ENCODE data around the gene SRPX.

SRPX gene

DNA sequence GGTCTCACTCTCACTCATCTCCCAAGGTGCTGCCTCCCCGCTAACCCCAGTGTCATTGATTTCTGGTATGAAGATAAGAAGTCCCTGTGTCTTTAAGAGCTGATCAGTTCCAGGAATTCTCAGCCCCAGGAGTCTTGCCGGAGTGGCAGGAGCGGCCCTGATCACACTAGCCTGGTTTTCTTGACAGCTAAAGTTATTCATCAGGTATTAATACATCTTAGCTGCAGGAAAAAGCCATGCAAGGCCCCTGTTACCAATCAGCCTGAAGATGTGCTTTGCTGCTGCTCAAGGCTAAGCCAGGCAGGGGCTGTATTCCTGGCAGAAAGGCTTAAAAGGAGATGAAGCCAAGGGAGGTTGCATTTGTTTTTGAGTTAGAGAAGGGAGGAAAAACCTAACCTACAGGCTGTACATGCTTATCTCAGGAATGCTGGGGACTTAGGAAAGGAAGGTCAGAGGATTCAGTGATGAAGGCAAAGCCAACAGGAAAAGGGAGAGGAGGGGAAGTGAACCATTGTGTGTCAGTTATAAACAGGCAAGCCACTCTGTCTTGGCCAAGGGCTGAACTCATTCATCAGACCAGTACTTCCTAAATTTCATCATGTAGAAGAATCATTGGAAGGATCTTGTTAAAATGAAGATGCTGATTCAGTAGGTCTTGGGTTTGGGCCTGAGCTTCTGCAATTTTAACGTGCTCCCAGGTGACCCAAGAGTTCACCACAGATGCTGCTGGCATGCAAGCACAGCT lies 8.6 kb downstream of the SRPX start:
- DNase-seq (ENCODE audit: low read depth, low spot score), result no peak

DNA sequence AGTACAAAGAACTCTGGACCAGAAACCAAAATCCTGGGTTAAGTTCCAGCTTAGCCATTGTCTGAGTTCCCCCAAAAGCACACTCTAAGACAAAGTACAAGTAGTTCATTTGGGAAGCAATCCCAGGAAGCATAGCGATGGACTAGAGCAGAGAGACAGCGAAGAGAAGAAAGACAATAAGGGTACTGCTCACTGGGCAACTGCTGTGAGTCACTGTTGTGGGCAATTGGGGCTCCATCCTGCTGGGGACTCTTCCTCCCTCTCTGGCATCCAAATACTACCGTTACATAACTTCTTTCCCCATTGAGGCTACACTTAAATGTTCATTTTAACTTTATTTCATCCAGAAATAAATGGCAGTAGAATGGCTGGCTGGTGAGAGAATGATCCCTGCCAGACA lies 14.1 kb downstream of the SRPX start:
- DNase-seq (ENCODE audit: low read depth, low spot score), result no peak

DNA sequence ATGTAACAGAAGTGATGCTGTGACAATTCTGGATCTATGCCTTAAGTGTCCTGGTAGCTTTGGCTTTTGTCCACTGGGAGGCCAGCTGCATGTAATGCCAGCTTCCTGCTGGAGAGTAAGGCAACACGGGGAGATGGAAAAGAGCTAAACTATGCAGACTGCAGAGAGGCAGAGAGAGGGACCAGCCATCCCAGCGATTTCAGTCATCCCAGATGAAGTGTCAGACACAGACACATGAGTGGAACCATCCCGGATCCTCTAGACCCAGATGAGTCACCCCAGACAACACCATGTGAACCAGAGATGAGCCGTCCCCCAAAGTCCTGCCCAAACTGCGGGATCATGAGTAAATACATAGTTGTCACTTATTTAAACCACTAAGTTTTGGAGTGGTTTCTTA lies 14.6 kb downstream of the SRPX start:
- no peak for DNase-seq (ENCODE audit: low read depth, low spot score)

DNA sequence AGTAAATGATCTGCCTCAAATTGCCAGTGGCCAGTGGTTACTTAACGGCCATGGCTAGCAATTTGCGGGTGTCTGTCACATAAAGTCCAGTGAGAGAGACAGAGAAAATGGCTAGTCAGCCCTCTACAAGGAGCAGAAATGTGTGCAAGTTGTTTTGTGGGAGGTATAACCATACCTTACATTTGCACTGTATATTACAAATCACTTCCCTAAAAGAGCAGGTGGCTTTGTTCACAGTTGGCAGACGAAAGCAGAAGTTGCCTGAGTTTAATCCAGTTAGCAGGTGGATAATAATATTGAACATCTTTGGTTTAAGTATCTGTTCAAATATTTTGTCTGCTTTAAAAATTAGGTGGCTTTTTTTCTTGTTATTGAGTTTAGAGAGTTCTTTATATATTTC lies 15.6 kb downstream of the SRPX start:
- no peak for DNase-seq (ENCODE audit: low read depth, low spot score)

DNA sequence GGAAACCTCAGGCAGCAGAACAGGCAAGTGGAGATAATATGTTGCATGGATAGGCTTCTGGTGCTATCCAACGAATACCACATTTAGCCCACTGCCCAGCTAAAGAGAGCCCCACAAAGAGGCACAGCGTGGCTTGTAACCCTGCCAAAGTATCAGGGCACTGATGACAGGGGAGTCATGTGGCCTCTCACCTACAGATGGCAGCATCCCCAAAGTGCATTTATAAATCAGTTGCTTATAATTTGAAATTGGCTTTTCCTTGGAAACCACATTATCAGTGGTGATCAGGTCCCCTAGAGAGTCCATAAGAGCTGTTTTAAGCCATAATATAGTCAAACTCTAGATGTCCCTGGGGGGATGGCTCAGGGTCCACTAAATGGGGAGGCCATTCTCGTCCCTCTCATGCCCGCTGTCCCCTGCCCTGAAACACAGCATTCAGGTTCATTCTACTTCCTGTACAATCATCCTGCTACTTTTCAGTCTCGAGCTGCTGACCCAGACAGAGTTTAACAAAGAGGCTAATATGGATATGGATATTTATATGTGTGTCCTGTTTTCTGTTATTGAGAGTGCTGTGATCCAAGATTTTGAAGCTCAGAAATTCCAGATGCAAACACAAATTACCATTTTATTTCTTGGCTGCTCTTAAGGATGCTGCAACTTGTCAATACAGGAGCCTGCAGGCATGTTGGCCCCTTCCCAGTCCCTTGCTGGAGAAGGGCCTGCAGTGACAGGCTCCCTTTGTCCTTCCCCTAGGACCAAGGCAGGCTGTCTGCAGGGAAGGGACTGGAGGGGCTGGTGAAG lies 28.5 kb downstream of the SRPX start:
- DNase-seq (ENCODE audit: low read depth, low spot score), result no peak

DNA sequence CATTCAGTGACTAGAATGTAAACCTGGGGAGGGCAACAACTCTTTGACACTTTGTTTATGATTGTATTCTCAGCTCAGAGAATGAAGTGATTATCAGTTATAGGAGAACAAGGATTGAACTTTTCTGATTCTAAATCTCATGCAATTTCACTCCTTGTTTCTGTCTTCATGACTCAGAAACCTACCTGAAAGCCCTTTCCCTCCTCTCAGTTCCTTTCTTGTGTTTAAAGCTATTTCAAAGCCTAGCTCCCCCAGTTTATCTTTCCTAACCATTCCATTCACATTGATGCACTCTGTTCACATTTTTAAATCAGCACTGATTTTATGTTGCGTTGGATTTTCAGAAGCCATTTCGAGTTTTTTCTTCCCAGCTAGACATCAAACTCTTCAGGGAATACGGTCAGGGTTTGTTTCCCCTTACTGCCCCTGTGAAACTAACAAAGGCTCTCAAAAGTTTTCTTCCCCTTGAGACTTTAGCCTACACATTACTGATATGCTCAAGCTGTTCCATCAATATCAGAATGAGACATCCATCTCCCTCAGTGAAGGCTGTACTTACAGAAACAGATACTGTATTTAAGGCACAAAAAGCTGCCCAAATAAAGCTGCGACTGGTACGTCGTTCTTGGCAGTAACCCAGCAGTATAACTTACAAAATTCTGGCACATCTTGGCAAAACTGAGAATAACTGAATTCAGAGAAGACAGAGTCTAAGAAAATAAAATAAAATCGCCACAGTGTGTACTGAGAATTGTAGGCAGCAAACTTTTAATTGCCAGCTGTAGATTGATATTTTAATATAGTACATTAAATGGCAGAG lies 31.0 kb downstream of the SRPX start:
- DNase-seq (ENCODE audit: low read depth, low spot score), result no peak

DNA sequence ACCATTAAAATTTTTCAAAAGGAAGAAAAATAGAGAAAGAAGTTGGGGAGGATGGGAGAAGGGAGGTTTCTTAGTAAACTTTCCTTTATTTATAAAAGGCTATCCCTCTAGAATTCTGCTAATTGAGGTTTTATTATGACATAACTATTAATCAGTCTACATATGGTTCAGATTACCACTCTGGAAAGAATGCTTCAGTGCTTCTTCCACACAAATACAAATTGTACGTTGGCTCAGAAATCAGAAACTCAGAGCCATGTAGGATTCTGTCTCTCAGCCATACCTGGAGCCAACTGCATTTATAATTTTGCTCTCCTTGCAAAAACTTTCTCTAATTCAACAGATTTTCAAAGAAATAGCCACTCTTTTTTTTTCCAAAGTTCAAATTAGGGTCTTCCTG lies 37.1 kb downstream of the SRPX start:
- no peak for DNase-seq (ENCODE audit: low read depth, low spot score)

DNA sequence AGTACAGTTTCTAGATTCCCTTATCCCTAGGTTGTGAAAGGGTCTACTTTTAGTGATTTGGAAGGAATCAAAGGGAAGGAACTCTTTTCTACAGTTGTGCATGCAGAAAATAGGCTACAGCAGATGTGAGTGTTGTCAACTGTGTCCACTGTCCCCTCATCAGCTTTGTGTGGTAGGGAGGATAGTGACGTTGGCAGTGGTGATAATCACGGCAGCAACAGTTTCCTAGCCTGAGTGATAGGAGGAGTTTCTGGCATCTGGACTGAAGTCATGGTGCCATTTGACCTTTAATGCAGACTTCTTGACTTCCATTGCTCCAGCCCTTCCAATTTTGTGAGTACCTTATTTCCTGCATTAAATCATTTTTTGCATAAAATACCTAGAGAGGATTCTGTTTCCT lies 39.3 kb downstream of the SRPX start:
- DNase-seq (ENCODE audit: low read depth, low spot score), result no peak

DNA sequence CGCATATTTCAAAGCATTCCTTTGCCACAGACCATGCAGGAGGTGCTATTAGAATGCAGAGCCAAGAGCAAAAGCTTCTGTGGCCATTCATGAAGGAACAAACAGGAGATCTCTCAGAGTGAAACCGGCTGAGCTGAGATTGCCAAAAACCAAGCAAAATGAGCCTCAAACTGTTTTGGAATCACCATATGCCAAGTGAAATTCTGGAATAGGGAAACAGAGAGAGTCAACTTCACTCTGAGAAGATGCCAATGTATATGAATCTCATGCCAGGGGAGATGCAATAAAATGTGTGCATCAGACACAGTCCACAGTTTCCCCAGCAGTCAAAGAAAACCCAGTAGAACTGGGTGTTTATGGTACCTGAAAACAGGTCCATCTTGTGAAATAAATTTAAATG lies 42.3 kb downstream of the SRPX start:
- DNase-seq (ENCODE audit: low read depth, low spot score), result no peak

DNA sequence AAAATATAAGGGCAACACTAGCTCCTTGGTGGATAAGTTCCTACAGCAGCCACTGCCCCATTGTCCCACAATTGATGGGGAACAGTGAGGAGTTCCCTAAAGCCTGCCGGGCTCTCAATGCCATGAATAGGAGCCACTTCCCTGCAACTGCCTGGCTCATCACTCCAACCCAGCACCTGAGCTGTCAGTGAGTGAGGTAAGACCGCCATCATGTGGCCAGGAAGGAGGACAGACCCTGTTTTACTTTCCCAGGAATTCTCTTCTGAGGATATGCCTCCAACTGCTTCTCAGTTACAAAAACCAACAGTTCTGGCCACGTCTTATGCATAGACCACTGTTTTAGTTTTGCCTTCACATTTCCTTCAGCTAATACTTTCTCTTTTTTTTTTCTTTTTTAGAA lies 45.5 kb downstream of the SRPX start:
- DNase-seq (ENCODE audit: low read depth, low spot score), result peak; percentile 20

DNA sequence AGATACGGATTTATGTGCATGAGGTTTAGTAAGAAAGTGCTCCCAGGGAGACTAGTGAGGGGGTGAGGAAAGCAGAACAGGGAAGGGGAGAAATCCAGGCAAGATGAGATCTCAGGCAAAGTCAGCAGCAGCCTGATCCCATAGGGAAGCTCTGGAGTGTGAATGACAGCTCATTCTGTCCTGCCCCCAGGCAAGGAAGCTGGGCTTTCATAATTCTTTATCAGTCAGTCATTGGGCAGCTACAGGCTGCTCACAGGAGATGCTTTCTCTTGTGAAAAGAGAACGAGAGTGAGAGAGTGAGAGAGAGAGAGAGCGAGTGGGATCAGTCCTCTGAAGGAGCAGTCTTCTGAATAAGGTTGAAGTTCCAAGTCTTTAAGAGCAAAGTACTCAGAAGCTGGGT lies 48.1 kb downstream of the SRPX start:
- no peak for DNase-seq (ENCODE audit: low read depth, low spot score)

DNA sequence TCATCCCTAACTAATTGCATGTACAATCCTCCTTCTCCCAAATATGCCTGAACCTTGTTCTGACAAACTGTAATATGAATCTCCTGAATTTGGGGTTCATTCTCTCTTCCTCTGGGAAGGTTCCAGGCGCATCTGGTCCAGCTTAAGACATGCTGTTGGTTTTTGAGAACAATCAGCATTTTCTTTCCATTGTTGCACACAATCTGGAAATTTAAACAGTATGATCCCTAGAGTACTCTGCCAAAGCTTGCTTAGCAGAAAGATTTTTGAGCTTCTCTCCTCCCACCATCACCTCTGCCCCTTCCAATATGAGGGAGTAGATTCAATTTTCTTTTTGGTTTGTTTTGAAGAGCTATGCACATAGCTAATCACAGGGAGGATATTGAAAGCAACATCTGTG lies 50.1 kb downstream of the SRPX start:
- no peak for DNase-seq (ENCODE audit: low read depth, low spot score)

DNA sequence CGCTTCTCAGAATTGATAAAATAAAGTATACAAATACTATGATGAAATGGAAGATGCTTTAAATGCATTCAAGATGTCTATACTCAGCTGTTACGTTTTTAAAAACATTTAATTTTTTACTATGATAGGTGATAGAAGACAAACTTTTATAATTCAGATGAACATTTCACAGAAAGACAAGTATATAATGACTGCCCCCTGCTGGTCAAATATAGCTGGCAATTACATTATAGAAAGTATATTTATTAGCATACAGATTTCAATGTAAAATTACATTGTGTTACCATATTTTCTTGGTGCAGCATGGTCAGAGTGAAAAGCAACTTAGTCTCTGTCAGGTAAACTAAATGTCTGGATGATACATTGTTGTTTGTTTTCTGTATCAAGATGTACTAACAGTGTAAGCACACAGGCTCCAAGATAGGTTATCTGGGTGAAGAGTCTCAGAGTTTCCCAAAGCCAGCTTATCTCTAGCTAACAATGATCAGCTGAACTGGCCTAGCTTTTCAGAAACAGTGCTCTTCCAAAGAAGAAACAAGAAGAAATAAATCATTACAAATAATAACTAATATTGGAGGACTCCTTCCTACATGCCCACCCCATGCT lies 54.1 kb downstream of the SRPX start:
- no peak for DNase-seq (ENCODE audit: low read depth, low spot score)

DNA sequence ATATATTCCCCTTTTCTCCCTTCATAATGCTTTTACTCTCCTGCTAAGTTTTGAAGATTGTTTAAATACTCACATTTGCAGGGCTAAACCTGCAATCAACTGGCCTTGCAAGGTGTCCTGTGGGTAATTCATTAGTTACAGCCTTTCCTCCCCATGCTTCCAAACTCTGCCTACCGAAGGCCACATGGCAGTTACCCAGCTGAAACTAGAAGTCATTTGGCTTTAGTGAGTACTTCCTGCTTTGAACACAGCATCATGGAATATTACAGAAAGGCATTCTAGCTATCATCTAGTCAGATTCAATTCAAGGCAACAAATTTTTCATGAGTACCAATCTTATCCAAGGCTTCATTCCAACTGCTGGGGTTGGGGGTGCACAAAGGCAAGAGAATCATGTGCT lies 55.6 kb downstream of the SRPX start:
- DNase-seq (ENCODE audit: low read depth, low spot score), result no peak

DNA sequence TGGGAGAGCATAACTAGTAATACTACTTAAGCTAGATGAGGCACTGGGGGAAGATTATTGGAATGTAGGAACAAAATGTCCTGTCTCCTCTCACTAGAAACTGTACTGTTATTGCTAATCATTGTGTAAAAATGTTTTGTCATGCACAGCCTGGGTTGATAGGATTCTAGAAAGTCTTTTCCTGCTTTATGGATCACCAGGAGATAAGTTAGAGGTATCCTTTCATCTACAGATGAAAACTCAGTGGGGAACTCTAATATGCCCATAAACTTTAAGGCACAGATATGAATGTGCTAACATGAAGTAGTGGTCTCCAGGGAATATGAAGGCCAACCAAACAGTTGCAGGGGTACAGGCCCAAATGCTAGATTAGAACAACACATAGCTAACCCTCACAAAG lies 57.5 kb downstream of the SRPX start:
- DNase-seq (ENCODE audit: low read depth, low spot score), result no peak

DNA sequence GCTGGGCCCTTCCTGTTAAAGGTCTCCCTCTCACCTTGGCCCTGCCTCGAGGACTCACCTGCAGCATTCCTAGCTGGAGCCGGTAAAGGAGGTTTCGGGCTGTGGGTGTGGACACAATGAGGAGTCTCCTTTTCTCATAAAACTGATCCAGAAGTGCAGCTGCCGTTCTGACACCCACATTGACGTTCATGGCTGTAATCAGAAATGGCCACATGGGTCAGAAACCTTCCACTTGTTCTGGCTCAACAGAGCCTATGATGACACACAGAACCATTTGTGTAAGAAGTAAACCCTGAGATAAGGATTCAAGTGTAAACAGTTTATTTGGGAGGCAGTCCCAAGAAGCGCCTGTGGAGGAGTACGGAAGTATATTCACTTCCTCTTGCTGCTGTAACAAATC lies 63.8 kb downstream of the SRPX start:
- no peak for DNase-seq (ENCODE audit: low read depth, low spot score)

DNA sequence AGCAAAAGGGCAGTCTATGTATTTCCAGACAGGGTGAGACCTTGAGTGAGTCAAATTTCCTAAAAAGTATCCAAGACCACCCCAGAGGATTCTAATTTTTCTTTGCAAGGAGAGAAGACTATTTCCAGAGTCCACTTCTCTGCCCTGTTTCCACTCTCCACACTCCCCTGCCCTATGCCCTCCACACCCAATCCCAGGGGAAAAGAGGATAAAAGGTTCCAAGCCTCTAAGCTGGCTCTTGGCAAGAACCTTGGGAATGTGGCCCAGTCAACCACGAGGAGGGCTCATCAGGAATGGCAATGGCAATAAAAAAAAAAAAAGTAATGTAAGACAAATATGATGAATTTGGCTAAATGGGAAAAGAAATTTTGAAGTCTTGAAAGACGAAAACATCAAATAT lies 65.9 kb downstream of the SRPX start:
- DNase-seq (ENCODE audit: low read depth, low spot score), result no peak

DNA sequence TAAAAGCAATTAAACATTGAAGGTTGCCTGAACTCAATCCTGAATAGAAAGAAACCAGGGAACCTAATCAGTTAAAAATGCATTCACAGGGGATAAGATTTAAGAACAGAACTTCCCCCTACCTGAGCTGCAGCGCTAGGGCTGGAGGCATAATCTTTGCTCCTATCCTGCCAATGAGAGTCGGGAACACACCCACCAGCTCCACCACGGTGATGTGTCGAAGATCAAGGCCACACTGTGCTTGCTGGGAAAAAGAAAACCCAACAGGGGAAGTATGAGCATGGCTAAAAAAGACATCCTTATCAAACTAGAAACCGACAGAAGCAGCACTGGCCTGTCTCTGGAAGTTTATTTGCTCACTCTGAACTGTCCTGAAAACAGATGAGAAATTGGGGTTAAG lies 66.3 kb downstream of the SRPX start:
- DNase-seq (ENCODE audit: low read depth, low spot score), result no peak

DNA sequence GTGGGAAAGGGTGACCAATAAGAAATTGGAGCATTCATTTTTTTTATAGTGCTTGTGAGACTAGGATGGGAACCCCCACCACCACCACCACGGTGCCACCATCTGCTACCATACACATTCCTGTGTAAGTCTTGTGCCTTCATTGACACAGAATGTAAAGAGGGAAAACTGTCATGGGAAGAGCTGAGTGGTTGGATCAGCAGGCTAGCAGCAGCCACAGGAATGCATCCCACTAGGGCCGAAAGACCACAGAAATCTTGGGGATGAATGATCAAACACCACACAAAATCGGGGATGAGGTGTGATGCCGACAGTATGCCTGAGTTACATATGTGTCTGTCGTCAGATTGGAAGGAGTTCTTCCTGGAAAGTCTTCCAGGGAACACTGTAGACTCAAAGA lies 69.2 kb downstream of the SRPX start:
- DNase-seq (ENCODE audit: low read depth, low spot score), result no peak

DNA sequence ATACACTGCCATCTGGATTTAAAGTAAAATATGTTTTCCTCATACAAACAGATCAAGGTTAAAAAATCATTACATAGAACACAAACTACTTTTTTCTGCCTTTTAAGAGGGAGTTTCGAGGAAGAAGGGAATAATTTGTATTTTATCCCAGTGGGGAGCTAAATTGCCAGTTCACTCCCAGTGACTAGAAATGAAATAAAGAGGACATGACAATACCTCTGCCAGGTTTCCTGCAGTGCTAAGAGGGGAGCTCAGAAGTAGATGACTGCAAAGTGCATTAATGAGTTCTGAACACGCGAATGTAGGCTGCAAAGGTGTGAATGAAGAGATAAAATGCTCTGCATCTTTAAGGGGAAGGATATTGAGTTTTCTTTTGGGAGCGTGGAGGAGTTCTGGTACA lies 69.7 kb downstream of the SRPX start:
- no peak for DNase-seq (ENCODE audit: low read depth, low spot score)

DNA sequence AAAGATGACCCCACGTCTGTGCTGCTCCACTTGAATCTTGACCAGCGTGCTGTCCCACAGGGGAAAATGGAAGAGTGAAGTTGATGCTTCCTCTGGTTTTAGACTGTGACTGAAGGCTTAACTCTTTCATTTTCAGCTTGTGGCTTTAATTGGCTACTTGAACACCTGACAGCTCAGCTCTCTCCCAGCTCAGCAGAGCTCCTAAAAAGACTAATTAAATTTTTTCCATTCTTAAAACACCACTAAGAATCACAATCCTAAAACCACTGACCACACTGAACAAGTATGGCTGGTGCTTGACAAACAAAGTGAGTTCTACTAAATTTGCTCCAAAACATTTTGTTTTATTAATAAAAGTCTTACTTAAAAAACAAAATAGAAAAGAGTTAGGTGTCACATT lies 71.7 kb downstream of the SRPX start:
- DNase-seq (ENCODE audit: low read depth, low spot score), result no peak

DNA sequence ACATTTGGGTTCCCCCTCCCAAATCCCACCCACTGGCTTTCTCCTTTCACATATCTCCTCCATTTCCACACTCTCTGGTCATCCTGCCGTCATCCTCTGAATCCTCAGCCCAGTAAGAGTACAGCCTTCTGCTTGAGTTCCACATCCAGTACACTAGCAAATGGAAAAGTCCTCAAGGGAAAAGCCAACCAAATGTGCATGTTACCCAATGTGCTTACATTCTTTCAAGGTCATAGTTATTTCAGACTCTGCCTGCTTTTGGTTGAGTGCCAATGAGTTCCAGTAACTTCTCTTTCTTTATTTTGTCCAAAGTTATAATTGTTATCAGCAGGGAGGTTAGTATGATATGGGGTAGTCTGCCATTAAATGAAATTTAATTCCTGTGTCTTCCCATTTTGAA lies 78.1 kb downstream of the SRPX start:
- DNase-seq (ENCODE audit: low read depth, low spot score), result no peak
